GM18502 (cell line): ENCODE data around the gene LEPR.
"Not testable (repeated sequence)": the region's sequence is repeated elsewhere in the genome, so short reads cannot be mapped to it uniquely, and the experiment has no call there.

Experiments
- ATAC-seq: cut with Tn5 transposase; IDR thresholded peaks from one replicate; pipeline ENCODE4 v1.9.1; 2021; ENCODE audit warnings: mild to moderate bottlenecking; ENCODE audit not compliant: unreplicated experiment, poor library complexity

Gene LEPR

GRCh38 chr1:65435987-65436386, 15.5 kb downstream of the LEPR start:
- ATAC-seq = no peak

GRCh38 chr1:65437616-65438015, 17.1 kb downstream of the LEPR start:
- no peak for ATAC-seq

GRCh38 chr1:65440322-65440900, 19.9 kb downstream of the LEPR start:
- no peak for ATAC-seq

- no peak for ATAC-seq
Measured at GRCh38 chr1:65440915-65441314, 20.4 kb downstream of the LEPR start.

GRCh38 chr1:65441464-65441863, 21.0 kb downstream of the LEPR start:
- ATAC-seq = no peak

GRCh38 chr1:65442442-65442841, 22.0 kb downstream of the LEPR start:
- ATAC-seq = no peak

- no peak for ATAC-seq
Measured at GRCh38 chr1:65443647-65444046, 23.2 kb downstream of the LEPR start.

GRCh38 chr1:65444128-65444640, 23.7 kb downstream of the LEPR start:
- no peak for ATAC-seq

GRCh38 chr1:65445837-65446236, 25.4 kb downstream of the LEPR start:
- no peak for ATAC-seq

- ATAC-seq = no peak
Measured at GRCh38 chr1:65449214-65449823, 28.9 kb downstream of the LEPR start.

- ATAC-seq = not testable (repeated sequence)
Measured at GRCh38 chr1:65455678-65456077, 35.2 kb downstream of the LEPR start.

GRCh38 chr1:65456481-65456880, 36.0 kb downstream of the LEPR start:
- no peak for ATAC-seq

GRCh38 chr1:65457868-65458267, 37.4 kb downstream of the LEPR start:
- ATAC-seq = no peak

- ATAC-seq = peak; percentile 37
Measured at GRCh38 chr1:65458730-65459396, 38.4 kb downstream of the LEPR start.

- peak; percentile 93 for ATAC-seq
Measured at GRCh38 chr1:65459397-65459768, 38.9 kb downstream of the LEPR start.

GRCh38 chr1:65465837-65466236, 45.4 kb downstream of the LEPR start:
- ATAC-seq = not testable (repeated sequence)

GRCh38 chr1:65467536-65467935, 47.1 kb downstream of the LEPR start:
- no peak for ATAC-seq

- ATAC-seq = no peak
Measured at GRCh38 chr1:65469126-65469888, 48.8 kb downstream of the LEPR start.

- ATAC-seq = no peak
Measured at GRCh38 chr1:65469889-65470340, 49.4 kb downstream of the LEPR start.
